Measurements from ENCODE around the gene MFAP3.

MFAP3 gene

DNA sequence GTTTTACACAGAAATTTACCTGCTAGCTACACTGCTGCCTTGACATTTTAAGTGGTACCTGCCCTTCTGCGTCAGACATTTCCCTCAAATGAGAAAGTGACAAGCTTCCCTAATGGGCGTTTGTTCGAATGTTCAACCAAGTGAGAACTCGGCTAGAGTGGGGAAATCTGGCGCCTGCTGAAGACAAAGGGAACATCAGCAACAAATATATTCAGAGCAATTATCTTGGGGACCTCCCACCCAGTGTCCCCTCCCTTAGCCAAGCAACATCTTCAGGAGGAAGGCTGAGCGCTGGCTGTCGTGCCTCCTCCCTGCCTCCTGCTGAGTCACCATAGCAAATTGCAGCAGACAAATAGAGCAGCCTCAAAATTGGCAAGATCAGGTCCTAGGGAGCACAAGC, 57.1 kb downstream of the MFAP3 start:
- no peak for DNase-seq

DNA sequence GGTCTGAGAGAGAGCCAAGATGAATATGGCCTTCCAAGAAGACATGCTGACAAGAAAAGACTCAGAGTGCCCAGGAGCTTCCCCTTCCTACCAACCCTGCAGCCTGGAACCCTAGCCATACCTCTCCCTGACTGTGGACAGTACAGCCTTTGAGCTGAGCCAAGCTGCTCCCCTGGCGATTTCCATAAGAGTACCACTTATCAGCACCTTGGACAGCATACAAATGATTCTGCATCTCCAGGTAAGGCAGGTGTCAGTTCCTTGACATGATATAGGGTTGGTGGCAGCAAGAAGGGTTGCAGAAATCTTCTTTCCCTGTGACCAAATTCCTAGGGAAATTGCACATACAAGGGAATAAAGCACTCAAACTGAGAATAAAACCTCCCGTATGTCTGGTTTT, 58.3 kb downstream of the MFAP3 start:
- DNase-seq: no peak

DNA sequence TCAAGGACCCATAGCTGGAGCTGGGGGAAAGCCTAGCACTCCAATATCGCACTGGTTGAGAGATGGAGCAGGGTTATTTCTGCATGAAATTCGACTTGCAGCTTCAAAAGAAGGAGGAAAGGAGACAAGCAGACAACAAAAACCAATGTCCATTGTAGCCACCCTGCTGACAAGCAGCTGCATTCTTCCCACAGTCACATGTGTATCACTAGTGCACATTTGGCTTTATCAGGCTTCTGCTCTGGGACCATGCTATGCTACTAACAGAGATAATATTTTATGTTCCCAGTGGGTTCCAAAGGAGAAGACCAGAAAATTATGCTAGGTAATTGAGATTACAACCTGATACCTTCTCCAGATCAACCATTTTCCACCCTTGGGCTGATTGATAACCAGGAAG, 59.7 kb downstream of the MFAP3 start:
- no peak for DNase-seq

DNA sequence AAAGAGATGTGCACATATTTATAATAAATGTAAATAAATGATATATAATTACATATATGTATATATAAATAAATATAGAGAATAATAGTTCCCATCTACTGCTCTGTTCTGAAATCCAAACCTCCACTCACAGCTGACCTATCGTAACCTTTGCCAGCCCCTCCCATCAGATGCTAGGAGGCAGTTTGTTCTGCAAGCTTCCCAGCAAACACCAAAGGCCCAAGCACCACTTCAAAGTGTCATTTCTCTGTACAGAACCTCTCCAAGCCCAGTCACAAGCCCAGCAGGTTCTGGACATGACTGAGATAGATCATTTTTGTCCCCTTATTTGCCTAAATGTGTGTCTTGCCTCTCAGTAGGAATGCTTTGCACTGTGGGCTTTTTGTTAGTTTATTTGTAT, 62.4 kb downstream of the MFAP3 start:
- DNase-seq: no peak

DNA sequence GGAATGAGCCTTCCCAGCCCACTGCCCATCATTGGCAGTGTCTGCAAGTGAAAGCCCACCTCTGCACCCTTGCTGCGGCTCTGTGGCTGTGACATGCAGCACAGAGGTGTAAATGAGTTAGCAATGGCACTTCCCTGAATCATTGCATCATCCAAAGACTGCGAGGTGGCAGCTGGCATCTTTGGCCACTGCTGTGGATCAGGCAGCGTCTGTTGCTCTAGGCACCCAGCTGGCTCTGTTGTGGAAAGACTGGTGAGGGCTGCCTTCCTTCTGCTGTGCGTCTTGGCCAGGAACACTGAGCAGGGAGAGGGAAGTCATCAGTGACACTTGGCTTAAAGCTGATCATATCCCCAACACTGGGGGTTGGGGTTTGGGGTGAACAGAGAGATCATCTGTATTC, 64.5 kb downstream of the MFAP3 start:
- no peak for DNase-seq

All from T-helper 9 cell (primary cell).